ENCODE results near the gene TUBA4A.

DNA sequence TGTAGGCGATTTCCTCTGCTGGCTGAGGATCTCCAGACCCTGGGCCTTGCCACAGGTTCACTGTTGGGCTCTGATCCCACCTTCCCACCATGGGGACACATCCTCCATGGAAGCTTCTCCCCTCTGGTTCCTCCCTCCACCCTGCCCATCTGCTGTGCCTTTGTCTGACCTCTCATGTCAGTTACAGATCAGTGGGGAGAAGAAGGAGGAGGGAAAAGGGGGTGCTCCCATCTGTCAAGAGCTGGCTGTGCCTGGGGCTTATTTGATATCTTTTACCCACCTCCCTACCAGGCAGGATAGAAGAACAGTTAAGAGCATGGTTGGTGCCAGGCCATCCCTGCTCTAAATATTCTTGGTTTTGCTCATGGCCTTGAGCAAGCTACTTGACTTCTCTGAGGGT is 13.2 kb upstream of the TUBA4A start:
- no peak for TF ChIP-seq POLR2A (IDR thresholded peaks at IDR 0.05)
- TF ChIP-seq, protein P1, sequence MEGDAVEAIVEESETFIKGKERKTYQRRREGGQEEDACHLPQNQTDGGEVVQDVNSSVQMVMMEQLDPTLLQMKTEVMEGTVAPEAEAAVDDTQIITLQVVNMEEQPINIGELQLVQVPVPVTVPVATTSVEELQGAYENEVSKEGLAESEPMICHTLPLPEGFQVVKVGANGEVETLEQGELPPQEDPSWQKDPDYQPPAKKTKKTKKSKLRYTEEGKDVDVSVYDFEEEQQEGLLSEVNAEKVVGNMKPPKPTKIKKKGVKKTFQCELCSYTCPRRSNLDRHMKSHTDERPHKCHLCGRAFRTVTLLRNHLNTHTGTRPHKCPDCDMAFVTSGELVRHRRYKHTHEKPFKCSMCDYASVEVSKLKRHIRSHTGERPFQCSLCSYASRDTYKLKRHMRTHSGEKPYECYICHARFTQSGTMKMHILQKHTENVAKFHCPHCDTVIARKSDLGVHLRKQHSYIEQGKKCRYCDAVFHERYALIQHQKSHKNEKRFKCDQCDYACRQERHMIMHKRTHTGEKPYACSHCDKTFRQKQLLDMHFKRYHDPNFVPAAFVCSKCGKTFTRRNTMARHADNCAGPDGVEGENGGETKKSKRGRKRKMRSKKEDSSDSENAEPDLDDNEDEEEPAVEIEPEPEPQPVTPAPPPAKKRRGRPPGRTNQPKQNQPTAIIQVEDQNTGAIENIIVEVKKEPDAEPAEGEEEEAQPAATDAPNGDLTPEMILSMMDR (IDR thresholded peaks at IDR 0.05 in 8 of 11, conservative IDR thresholded peaks at IDR 0.05 in 3 of 11): no peak

All from spleen (tissue), 7 donors.